ENCODE measurements around the gene HS6ST3. TPM values are rescaled to one million over a fixed set of nuclear protein-coding genes. Genes with fewer than 3 reads are reported as not detected.

HS6ST3 gene
- polyA plus RNA-seq, 2 donors = 0.12 to 0.25 TPM

- Histone ChIP-seq H3K36me3 (ENCODE audit: control insufficient read depth in 2 of 2, insufficient read depth in 2 of 2, low read length in 1 of 2) (no peaks in the 10 kb centered on the region), H3K9me3 (ENCODE audit: control insufficient read depth in 2 of 2, insufficient read depth in 1 of 2, low read depth in 1 of 2, low read length in 1 of 2) (no peaks in the 10 kb centered on the region), H3K4me3 (ENCODE audit: low read depth in 1 of 2, low read length in 2 of 2) (no peak overlapping the region), H3K27ac (ENCODE audit: low read depth in 2 of 2, low read length in 1 of 2) (no peak overlapping the region), H3K27me3 (ENCODE audit: control insufficient read depth in 1 of 2, insufficient read depth in 2 of 2, low read length in 2 of 2) (no peaks in the 10 kb centered on the region), H3K4me1 (ENCODE audit: control insufficient read depth in 2 of 2, insufficient read depth in 2 of 2, low read length in 1 of 2) (no peaks in the 10 kb centered on the region)
- 87 to 90% methylated on average over 7 of the region's 7 CpGs for WGBS, 2 donors
Observed at GRCh38 chr13:96553796-96554195, 463.9 kb downstream of the HS6ST3 start.

- 69 to 81% methylated on average over 4 of the region's 4 CpGs for WGBS, 2 donors
- no peaks in the 10 kb centered on the region for H3K36me3 ChIP-seq (ENCODE audit: control insufficient read depth in 2 of 2, insufficient read depth in 2 of 2, low read length in 1 of 2)
- no peak overlapping the region for H3K27ac ChIP-seq (ENCODE audit: low read depth in 2 of 2, low read length in 1 of 2)
- no peak overlapping the region for H3K4me3 ChIP-seq (ENCODE audit: low read depth in 1 of 2, low read length in 2 of 2)
- no peaks in the 10 kb centered on the region for H3K9me3 ChIP-seq (ENCODE audit: control insufficient read depth in 2 of 2, insufficient read depth in 1 of 2, low read depth in 1 of 2, low read length in 1 of 2)
- H3K27me3 ChIP-seq (ENCODE audit: control insufficient read depth in 1 of 2, insufficient read depth in 2 of 2, low read length in 2 of 2) = no peaks in the 10 kb centered on the region
- H3K4me1 ChIP-seq (ENCODE audit: control insufficient read depth in 2 of 2, insufficient read depth in 2 of 2, low read length in 1 of 2) = no peaks in the 10 kb centered on the region
Observed at GRCh38 chr13:96573563-96573962, 483.7 kb downstream of the HS6ST3 start.

DNA sequence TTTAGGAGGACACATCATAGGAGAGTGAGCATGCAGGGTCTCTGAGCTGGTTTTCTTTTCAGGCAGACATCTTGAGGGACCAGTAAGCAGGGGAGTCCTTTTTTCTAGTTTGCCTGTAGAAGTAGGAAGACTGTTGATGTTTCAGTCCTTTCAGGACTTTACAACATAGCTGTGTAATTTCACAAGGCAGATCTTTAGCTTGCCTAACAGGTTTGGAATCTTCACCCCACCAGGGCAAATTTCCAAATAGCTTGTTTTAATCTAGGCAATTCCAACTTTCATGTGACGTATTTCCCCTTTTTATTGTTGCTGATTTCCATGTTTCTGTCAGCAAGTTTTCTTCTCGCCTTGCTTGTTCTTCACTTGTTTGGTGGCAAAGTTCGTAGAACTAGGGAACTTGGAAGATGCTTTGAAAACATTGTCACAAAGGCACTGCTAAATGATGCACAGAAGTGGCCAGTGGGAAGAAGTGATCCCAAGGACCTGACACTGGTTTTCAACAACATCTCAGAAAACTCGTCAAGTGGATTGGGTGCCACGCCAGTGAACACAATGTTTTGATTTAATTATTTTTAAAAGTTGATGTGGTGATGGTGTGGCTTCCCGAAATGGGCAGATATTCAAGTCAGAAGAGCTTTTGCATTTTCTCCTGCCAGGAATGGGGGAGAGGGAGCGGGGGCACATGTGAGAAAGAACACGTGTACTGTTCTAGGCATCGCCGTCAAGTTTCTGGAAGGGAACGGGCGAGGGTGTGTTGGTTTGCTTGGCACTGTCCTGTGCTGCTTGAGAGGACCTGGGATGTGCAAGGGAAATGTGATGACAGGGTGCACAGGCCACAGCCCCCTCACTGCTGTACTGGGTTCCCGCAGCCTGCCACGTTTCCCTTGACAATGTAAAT lies 485.8 kb downstream of the HS6ST3 start:
- Histone ChIP-seq H3K36me3 (ENCODE audit: control insufficient read depth in 2 of 2, insufficient read depth in 2 of 2, low read length in 1 of 2) (no peaks in the 10 kb centered on the region), H3K27me3 (ENCODE audit: control insufficient read depth in 1 of 2, insufficient read depth in 2 of 2, low read length in 2 of 2) (no peaks in the 10 kb centered on the region), H3K9me3 (ENCODE audit: control insufficient read depth in 2 of 2, insufficient read depth in 1 of 2, low read depth in 1 of 2, low read length in 1 of 2) (no peaks in the 10 kb centered on the region), H3K4me1 (ENCODE audit: control insufficient read depth in 2 of 2, insufficient read depth in 2 of 2, low read length in 1 of 2) (no peaks in the 10 kb centered on the region), H3K27ac (ENCODE audit: low read depth in 2 of 2, low read length in 1 of 2) (no peak overlapping the region), H3K4me3 (ENCODE audit: low read depth in 1 of 2, low read length in 2 of 2) (no peak overlapping the region)
- 76% methylated on average over 14 of the region's 14 CpGs for WGBS, 2 donors

DNA sequence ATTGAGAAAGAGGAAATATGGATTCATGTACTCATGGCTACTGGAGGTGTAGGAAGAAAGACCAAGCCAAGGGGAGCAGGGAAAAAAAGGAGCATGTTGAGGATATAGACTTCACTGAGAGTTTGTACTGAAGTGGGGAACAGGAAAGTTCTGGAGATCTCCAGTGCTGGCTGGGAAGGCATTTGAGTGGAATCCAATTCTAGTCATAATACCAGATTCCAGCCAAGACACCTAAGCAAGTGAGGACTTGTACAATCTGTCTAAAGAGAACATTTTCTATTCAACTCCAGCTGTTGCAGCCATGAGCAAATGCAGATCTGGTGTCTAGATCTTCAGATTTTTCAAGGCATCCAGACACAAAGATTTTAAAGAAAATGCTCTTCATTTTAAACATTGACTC lies 491.8 kb downstream of the HS6ST3 start:
- Histone ChIP-seq H3K9me3 (ENCODE audit: control insufficient read depth in 2 of 2, insufficient read depth in 1 of 2, low read depth in 1 of 2, low read length in 1 of 2) (no peaks in the 10 kb centered on the region), H3K4me1 (ENCODE audit: control insufficient read depth in 2 of 2, insufficient read depth in 2 of 2, low read length in 1 of 2) (no peaks in the 10 kb centered on the region), H3K27me3 (ENCODE audit: control insufficient read depth in 1 of 2, insufficient read depth in 2 of 2, low read length in 2 of 2) (no peaks in the 10 kb centered on the region), H3K36me3 (ENCODE audit: control insufficient read depth in 2 of 2, insufficient read depth in 2 of 2, low read length in 1 of 2) (no peaks in the 10 kb centered on the region), H3K27ac (ENCODE audit: low read depth in 2 of 2, low read length in 1 of 2) (no peak overlapping the region), H3K4me3 (ENCODE audit: low read depth in 1 of 2, low read length in 2 of 2) (no peak overlapping the region)

- Histone ChIP-seq H3K4me3 (ENCODE audit: low read depth in 1 of 2, low read length in 2 of 2) (no peak overlapping the region), H3K9me3 (ENCODE audit: control insufficient read depth in 2 of 2, insufficient read depth in 1 of 2, low read depth in 1 of 2, low read length in 1 of 2) (no peaks in the 10 kb centered on the region), H3K4me1 (ENCODE audit: control insufficient read depth in 2 of 2, insufficient read depth in 2 of 2, low read length in 1 of 2) (no peaks in the 10 kb centered on the region), H3K27me3 (ENCODE audit: control insufficient read depth in 1 of 2, insufficient read depth in 2 of 2, low read length in 2 of 2) (no peaks in the 10 kb centered on the region), H3K36me3 (ENCODE audit: control insufficient read depth in 2 of 2, insufficient read depth in 2 of 2, low read length in 1 of 2) (no peaks in the 10 kb centered on the region), H3K27ac (ENCODE audit: low read depth in 2 of 2, low read length in 1 of 2) (no peak overlapping the region)
- WGBS, 2 donors = 81 to 84% methylated on average over 1 of the region's 1 CpG
Observed at GRCh38 chr13:96615252-96615651, 525.3 kb downstream of the HS6ST3 start.

DNA sequence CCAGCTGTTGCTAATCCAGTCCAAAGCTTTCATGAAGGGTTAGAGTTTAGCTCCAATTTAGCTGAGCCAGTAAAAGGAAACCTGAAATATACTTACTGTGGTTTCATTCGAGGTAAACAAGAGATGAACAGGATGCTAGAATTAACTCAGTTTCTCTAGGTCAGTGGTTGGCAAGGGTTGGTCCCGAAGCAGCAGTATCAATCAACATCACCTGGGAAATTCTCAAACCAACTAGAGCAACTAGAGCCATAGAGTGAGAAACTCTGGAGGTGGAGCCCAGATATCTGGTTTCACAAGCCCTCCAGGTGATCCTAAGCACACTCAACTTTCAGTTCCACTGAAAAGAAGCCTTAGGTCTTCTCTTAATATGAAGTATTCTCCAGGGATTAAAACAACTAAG lies 527.6 kb downstream of the HS6ST3 start:
- Histone ChIP-seq H3K27ac (ENCODE audit: low read depth in 2 of 2, low read length in 1 of 2) (no peak overlapping the region), H3K4me3 (ENCODE audit: low read depth in 1 of 2, low read length in 2 of 2) (no peak overlapping the region), H3K36me3 (ENCODE audit: control insufficient read depth in 2 of 2, insufficient read depth in 2 of 2, low read length in 1 of 2) (no peaks in the 10 kb centered on the region), H3K4me1 (ENCODE audit: control insufficient read depth in 2 of 2, insufficient read depth in 2 of 2, low read length in 1 of 2) (no peaks in the 10 kb centered on the region), H3K27me3 (ENCODE audit: control insufficient read depth in 1 of 2, insufficient read depth in 2 of 2, low read length in 2 of 2) (no peaks in the 10 kb centered on the region), H3K9me3 (ENCODE audit: control insufficient read depth in 2 of 2, insufficient read depth in 1 of 2, low read depth in 1 of 2, low read length in 1 of 2) (no peaks in the 10 kb centered on the region)
- WGBS, 2 donors = 64 to 79% methylated on average over 2 of the region's 2 CpGs

DNA sequence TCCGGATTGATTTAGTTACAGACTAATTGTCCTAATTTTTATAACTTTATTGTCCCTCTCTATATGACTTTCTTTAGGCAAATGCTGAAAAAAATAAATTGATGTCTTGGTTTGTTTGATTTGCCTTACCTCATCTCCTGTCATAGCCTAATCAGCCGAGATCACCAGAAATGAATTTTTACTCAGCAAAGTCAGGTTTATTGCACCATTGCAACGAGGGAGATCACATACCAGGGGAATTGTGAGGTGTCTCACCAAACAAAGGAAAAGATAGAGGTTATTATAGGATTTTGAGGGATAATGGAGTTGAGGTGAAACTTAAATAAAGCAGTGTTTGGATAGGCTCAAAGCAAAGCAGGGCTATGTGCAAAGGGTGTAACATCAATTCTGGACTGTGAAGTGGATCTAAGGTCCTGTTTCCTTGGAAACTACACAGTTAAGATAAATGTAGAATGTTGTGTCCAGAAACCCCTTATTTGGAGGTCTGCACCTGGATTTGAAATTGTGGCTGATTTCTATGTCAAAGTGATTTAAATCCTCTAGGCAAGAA lies 531.8 kb downstream of the HS6ST3 start:
- 62 to 63% methylated on average over 3 of the region's 3 CpGs for WGBS, 2 donors
- Histone ChIP-seq H3K27me3 (ENCODE audit: control insufficient read depth in 1 of 2, insufficient read depth in 2 of 2, low read length in 2 of 2) (no peaks in the 10 kb centered on the region), H3K4me3 (ENCODE audit: low read depth in 1 of 2, low read length in 2 of 2) (no peak overlapping the region), H3K27ac (ENCODE audit: low read depth in 2 of 2, low read length in 1 of 2) (no peak overlapping the region), H3K36me3 (ENCODE audit: control insufficient read depth in 2 of 2, insufficient read depth in 2 of 2, low read length in 1 of 2) (no peaks in the 10 kb centered on the region), H3K4me1 (ENCODE audit: control insufficient read depth in 2 of 2, insufficient read depth in 2 of 2, low read length in 1 of 2) (no peaks in the 10 kb centered on the region), H3K9me3 (ENCODE audit: control insufficient read depth in 2 of 2, insufficient read depth in 1 of 2, low read depth in 1 of 2, low read length in 1 of 2) (no peaks in the 10 kb centered on the region)

- no peaks in the 10 kb centered on the region for H3K36me3 ChIP-seq (ENCODE audit: control insufficient read depth in 2 of 2, insufficient read depth in 2 of 2, low read length in 1 of 2)
- H3K9me3 ChIP-seq (ENCODE audit: control insufficient read depth in 2 of 2, insufficient read depth in 1 of 2, low read depth in 1 of 2, low read length in 1 of 2) = no peaks in the 10 kb centered on the region
- WGBS, 2 donors = 72 to 81% methylated on average over 2 of the region's 2 CpGs
- H3K4me1 ChIP-seq (ENCODE audit: control insufficient read depth in 2 of 2, insufficient read depth in 2 of 2, low read length in 1 of 2) = no peaks in the 10 kb centered on the region
- H3K27ac ChIP-seq (ENCODE audit: low read depth in 2 of 2, low read length in 1 of 2) = no peak overlapping the region
- H3K4me3 ChIP-seq (ENCODE audit: low read depth in 1 of 2, low read length in 2 of 2) = no peak overlapping the region
- no peaks in the 10 kb centered on the region for H3K27me3 ChIP-seq (ENCODE audit: control insufficient read depth in 1 of 2, insufficient read depth in 2 of 2, low read length in 2 of 2)
Observed at GRCh38 chr13:96629331-96629730, 539.4 kb downstream of the HS6ST3 start.

DNA sequence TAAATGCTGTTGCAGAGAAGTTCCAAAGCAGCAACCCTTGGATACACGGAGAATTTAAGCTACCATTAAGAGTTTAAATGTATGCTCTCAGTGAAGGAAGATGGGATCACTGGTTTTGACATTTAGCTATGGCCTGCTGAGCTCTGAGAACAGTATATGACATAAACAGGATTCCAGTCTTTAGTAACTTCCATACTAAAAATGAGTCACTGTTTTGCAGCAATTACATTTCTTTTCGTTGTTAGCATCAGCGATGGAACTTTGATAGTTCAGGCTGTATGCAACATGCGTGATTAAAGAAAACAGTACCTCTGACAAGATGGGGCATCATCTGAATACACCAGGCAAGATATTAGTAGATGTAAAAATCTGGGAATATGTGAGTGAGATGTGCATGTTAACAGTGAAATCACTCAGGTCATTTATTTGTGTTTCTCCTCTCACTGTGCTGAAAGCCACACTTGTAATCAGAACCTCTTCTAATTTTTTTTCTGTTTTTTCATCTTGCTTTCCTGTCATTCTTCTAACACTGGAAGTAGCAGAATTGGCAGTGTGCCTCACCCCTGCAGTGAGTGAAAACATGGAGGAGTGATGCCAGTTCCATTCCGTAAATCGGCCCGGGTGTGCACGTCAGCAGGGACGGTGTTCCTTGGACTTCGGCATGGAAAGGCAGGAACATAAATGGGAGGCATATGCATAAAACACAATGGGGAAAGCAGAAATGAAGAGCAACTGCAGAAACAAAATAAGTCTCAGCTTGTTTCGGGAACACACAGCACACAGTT lies 542.8 kb downstream of the HS6ST3 start:
- no peaks in the 10 kb centered on the region for H3K4me1 ChIP-seq (ENCODE audit: control insufficient read depth in 2 of 2, insufficient read depth in 2 of 2, low read length in 1 of 2)
- no peaks in the 10 kb centered on the region for H3K9me3 ChIP-seq (ENCODE audit: control insufficient read depth in 2 of 2, insufficient read depth in 1 of 2, low read depth in 1 of 2, low read length in 1 of 2)
- no peaks in the 10 kb centered on the region for H3K36me3 ChIP-seq (ENCODE audit: control insufficient read depth in 2 of 2, insufficient read depth in 2 of 2, low read length in 1 of 2)
- no peak overlapping the region for H3K27ac ChIP-seq (ENCODE audit: low read depth in 2 of 2, low read length in 1 of 2)
- no peak overlapping the region for H3K4me3 ChIP-seq (ENCODE audit: low read depth in 1 of 2, low read length in 2 of 2)
- H3K27me3 ChIP-seq (ENCODE audit: control insufficient read depth in 1 of 2, insufficient read depth in 2 of 2, low read length in 2 of 2) = no peaks in the 10 kb centered on the region
- WGBS, 2 donors = 93% methylated on average over 11 of the region's 11 CpGs

All from esophagus (tissue), 2 donors.